Mucosa of stomach (tissue), 1 donor: ENCODE results near the gene LYSMD4.
A peak's percentile ranks its signal among the peaks of the same experiment; 100 is the strongest.
"Not testable (repeated sequence)": the region's sequence is repeated elsewhere in the genome, so short reads cannot be mapped to it uniquely, and the experiment has no call there.

Experiments used
- H3K27me3 ChIP-seq: one replicate; pipeline ENCODE4 v1.7.0; 2013; ENCODE audit warnings: mild to moderate bottlenecking, low read length; ENCODE audit not compliant: control insufficient read depth, insufficient read depth
- H3K36me3 ChIP-seq: one replicate; pipeline ENCODE4 v1.7.0; 2013; ENCODE audit warnings: low read length; ENCODE audit not compliant: control insufficient read depth, insufficient read depth
- H3K4me1 ChIP-seq: one replicate; pipeline ENCODE4 v1.7.0; 2013; ENCODE audit warnings: mild to moderate bottlenecking, low read length; ENCODE audit not compliant: control insufficient read depth, insufficient read depth
- H3K4me3 ChIP-seq: one replicate; pipeline ENCODE4 v1.7.0; 2013; ENCODE audit warnings: low read length
- H3K9ac ChIP-seq: one replicate; pipeline ENCODE4 v1.7.0; 2013; ENCODE audit warnings: mild to moderate bottlenecking, low read length, moderate library complexity
- H3K9me3 ChIP-seq: one replicate; pipeline ENCODE4 v1.7.0; 2013; ENCODE audit warnings: mild to moderate bottlenecking, low read length, moderate library complexity; ENCODE audit not compliant: control insufficient read depth
- donor health status: Pancreatic carcinoma.

Gene LYSMD4

DNA sequence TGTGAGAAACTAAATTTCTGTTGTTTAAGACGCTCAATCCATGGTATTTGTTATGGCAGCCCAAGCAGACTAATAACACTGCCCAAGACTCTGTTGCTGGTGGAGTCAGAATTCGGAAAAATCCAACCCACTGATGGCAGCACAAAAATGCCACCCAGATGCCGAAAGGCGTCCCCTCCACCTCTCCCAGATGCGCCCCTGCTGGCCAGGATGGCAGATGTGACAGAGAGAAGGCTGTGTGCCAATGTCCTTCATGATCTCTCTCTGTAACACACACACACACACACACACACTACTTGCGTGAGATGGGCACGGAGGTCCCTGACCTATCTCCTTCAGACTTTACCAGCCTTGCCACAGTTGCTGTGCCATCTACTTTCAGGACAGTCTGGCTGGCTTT, 10.9 kb upstream of the LYSMD4 start:
- Histone ChIP-seq H3K4me3 (no peak overlapping the region), H3K4me1 (no peaks in the 10 kb centered on the region), H3K9me3 (no peaks in the 10 kb centered on the region), H3K9ac (no peak overlapping the region), H3K36me3 (no peaks in the 10 kb centered on the region), H3K27me3 (no peaks in the 10 kb centered on the region)

GRCh38 chr15:99741835-99742234, 8.6 kb upstream of the LYSMD4 start:
- Histone ChIP-seq H3K9me3 (no peaks in the 10 kb centered on the region), H3K27me3 (no peaks in the 10 kb centered on the region), H3K9ac (no peak overlapping the region), H3K36me3 (no peaks in the 10 kb centered on the region), H3K4me3 (no peak overlapping the region), H3K4me1 (no peaks in the 10 kb centered on the region)

GRCh38 chr15:99738021-99738847, 5.0 kb upstream of the LYSMD4 start:
- H3K36me3 ChIP-seq, result no peaks in the 10 kb centered on the region
- no peaks in the 10 kb centered on the region for H3K9me3 ChIP-seq
- H3K27me3 ChIP-seq, result no peaks in the 10 kb centered on the region
- no peak overlapping the region for H3K9ac ChIP-seq
- no peaks in the 10 kb centered on the region for H3K4me1 ChIP-seq
- no peak overlapping the region for H3K4me3 ChIP-seq

DNA sequence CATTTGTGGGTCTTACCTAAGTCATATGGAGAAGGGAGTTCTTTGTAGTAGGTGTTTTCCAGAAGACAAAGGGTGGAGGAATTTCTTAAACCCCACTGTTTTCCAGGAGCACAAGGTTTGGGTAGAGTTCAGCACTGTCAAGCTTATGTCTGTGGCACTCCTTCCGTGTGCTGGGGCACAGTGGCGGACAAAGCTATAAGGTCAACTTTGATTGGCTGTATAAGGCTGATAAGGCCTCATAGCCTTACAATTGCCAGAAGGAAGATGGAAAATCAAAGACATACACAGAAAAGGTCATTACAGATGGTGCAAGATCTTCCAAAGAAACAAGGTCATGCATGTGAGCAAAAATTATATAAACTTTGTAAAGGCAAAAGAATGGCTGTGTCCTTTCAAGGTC, 3.5 kb upstream of the LYSMD4 start:
- Histone ChIP-seq H3K9ac (no peak overlapping the region), H3K4me3 (no peak overlapping the region), H3K36me3 (no peaks in the 10 kb centered on the region), H3K4me1 (no peaks in the 10 kb centered on the region), H3K9me3 (no peaks in the 10 kb centered on the region), H3K27me3 (no peaks in the 10 kb centered on the region)

DNA sequence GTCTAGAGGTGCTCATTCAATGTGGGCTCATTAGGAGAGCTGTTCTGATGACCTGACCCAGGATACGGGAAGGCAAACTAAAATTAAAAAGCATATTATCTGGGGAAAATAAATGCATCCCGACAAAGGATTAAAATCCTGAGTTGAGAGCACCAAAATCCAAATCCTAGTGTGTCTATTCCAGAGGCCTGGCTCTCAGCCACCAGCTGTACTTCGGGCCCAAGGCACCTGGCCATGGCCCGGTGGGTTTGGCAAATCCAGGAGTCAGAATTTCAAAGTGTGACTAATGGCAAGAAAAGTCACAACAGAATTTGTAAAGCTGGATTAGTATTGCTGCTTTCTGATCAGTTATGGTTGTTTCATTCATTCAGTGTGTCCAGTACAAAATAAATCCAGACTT, 2.6 kb upstream of the LYSMD4 start:
- Histone ChIP-seq H3K9ac (no peak overlapping the region), H3K27me3 (no peaks in the 10 kb centered on the region), H3K36me3 (no peaks in the 10 kb centered on the region), H3K9me3 (no peaks in the 10 kb centered on the region), H3K4me1 (no peaks in the 10 kb centered on the region), H3K4me3 (no peak overlapping the region)

DNA sequence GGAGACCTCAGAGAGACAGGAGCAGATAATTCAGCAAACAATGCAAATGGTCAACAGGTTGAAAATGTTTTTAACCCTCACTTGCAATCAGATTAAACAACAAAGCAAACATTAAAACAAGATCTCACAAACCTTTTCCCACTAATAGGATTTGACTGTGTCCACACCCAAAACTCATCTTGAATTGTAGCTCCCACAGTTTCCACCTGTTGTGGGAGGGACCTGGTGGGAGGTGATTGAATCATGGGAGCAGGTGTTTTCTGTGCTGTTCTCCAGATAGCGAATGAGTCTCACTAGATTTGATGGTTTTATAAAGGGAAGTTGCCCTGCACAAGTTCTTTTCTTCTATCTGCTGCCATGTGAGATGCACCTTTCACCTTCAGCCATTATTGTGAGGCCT, 1.3 kb upstream of the LYSMD4 start:
- Histone ChIP-seq H3K36me3 (no peaks in the 10 kb centered on the region), H3K9me3 (no peaks in the 10 kb centered on the region)

DNA sequence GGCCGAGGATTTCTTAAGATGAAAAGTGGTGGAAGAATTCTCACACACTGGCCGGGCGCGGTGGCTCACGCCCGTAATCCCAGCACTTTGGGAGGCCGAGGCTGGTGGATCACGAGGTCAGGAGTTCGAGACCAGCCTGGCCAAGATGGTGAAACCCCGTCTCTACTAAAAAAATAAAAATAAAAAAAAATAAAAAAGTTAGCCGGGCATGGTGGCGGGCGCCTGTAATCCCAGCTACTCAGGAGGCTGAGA, 729 bp upstream of the LYSMD4 start:
- Histone ChIP-seq H3K4me3 (peak overlapping the region; percentile 54), H3K9ac (peak overlapping the region; percentile 89)
- H3K36me3 ChIP-seq, H3K4me1 ChIP-seq, H3K9me3 ChIP-seq, H3K27me3 ChIP-seq: not testable (repeated sequence)

More for the DNA sequence above, 1.3 kb upstream of the LYSMD4 start:
- Histone ChIP-seq H3K4me3 (no peak overlapping the region), H3K9ac (no peak overlapping the region), H3K27me3 (no peaks in the 10 kb centered on the region), H3K4me1 (no peaks in the 10 kb centered on the region)

DNA sequence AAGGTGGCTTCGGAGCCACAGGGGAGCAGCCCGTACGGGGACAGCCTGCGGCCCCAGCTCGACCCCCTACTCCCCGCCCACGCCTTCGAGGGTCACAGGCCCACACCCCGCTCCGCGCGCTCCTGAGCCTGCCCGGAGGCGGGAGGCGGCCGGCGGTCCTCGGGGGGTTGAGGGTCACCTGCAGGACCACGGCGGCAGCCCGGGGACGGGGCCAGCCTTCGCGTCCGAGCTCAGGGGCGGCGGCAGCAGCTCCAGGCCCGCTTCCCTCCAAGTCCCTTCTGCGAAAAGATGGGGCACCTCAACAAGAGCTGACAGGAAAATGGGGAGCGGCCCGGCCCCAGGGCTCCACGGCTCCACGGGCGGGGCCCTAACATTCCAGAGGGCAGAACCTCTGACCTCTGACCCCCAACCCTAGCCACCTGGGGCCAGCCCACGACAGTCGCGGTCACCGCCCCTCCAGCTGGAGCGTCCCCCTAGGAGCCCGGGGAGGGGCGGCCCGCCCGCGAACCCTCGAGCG, 428 bp downstream of the LYSMD4 start:
- no peaks in the 10 kb centered on the region for H3K9me3 ChIP-seq
- H3K9ac ChIP-seq, result peak overlapping the region; percentile 75
- H3K4me3 ChIP-seq, result peak overlapping the region; percentile 29
- H3K36me3 ChIP-seq, result peaks cover 5% of the 10 kb centered on the region
- H3K4me1 ChIP-seq, result no peaks in the 10 kb centered on the region
- H3K27me3 ChIP-seq, result no peaks in the 10 kb centered on the region

DNA sequence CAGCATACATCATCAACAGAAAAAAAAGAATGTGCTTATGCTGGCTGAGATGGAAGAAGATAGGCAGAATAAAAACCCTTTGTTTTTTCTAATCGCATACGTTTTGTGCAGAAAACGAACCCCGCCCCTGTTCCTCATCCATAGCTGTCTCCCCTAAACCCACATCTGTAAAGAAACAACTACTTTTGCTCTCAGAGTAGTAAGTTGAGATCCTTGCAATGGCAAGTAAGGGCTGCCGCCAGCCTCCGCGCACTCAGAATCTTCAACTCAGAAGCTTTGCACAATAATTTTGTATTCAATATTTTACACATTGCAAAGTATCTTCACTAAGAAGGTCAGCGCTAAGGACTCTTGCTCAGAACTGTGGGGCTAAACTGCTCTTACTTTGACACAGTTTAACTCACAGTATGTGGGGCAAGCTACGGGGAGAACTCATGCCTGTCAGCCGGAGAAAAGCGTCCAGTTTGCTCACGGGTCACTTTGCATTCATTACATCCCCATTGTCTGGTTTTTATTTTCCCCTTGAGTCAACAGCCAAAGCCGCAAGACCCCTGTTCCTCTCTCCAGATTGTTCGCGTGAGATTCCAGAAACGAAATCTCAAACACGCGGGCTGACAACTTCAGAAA, 1.0 kb downstream of the LYSMD4 start:
- Histone ChIP-seq H3K4me3 (peak overlapping the region; percentile 29), H3K9me3 (no peaks in the 10 kb centered on the region), H3K4me1 (no peaks in the 10 kb centered on the region), H3K36me3 (peaks cover 5% of the 10 kb centered on the region), H3K27me3 (no peaks in the 10 kb centered on the region), H3K9ac (peak overlapping the region; percentile 75)

DNA sequence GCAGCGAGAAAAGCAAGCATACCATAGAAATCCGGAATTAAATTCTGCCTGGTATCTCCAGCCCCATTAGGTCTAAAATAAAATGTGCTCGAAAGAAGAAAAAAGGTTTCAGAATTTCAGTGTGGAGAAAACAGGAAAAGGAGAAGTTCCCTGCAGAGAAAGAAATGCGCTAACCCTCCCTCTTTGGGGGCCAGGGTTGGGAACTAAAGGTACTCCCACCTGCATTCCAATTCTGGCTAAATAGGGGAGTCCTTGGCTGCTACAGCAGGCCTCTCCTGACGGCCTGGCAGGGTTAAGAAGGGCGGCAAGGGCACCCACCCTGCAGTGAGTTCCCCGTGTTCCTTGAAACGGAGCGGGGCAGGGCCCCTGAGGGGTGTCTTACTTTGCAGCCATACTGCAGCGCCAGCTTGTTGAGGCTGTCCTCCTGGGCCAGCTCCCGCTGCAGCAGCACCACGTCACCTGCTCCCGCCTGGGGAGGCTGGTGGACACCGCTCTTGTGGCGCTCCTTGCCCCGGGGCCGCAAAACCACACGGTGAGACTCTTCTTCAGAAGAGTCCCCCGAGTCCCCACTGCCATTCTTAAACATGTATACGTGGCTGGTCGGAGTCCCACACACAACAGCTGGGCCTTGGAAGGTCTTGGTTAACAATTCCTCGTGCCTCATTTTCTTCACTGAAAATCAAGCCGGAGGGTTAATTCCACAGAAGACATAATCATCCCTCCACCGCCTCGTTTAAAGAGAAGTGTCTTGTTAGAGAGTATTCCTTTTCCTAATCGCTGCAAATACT, 1.7 kb downstream of the LYSMD4 start:
- Histone ChIP-seq H3K9me3 (no peaks in the 10 kb centered on the region), H3K36me3 (peaks cover 5% of the 10 kb centered on the region), H3K4me3 (no peak overlapping the region), H3K27me3 (no peaks in the 10 kb centered on the region), H3K4me1 (no peaks in the 10 kb centered on the region), H3K9ac (no peak overlapping the region)

DNA sequence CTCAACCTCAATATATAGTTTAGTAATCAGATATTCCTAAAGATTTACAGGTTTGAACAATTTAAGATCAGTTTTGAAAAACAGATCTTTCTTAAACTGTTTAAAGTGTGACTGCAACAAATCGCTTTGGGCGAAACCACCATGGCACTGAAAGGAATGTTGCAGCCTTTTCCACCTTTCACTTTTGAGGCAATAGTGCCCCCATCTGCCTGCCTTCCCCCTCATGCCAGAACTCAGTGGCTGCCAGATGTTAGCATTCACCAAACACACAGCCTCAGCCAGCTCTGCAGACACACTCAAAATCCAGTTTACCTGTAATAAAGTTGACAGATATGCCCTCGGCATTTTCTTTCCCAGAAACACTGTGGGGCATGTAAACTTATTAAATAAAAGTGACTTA, 3.3 kb downstream of the LYSMD4 start:
- no peaks in the 10 kb centered on the region for H3K4me1 ChIP-seq
- no peak overlapping the region for H3K4me3 ChIP-seq
- H3K27me3 ChIP-seq, result no peaks in the 10 kb centered on the region
- no peak overlapping the region for H3K9ac ChIP-seq
- peaks cover 5% of the 10 kb centered on the region for H3K36me3 ChIP-seq
- H3K9me3 ChIP-seq, result no peaks in the 10 kb centered on the region

DNA sequence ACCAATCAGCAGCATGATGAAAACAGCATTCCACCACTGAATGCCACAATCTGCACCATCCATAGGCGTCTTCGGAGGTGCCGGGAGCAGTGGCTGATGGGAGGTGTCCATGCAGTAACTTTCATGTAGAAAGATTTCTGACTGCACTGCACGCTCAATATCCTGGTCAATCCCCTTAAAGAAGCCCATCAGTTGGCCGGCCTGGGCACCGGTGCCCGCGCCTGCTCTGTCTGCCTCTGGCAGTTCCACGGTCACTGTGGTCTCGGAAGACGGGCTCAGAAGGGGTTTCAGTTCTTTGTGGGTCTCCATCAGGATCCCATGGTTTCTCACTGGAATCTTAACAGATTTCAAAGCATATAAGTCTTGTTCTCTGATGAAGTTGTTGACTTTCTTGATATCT, 3.9 kb downstream of the LYSMD4 start:
- Histone ChIP-seq H3K4me3 (no peak overlapping the region), H3K36me3 (peaks cover 5% of the 10 kb centered on the region), H3K27me3 (no peaks in the 10 kb centered on the region), H3K9ac (no peak overlapping the region), H3K4me1 (no peaks in the 10 kb centered on the region), H3K9me3 (no peaks in the 10 kb centered on the region)
